Muscle layer of duodenum (tissue), 2 donors: ENCODE data around the gene ANO1.
A peak's percentile ranks its signal among the peaks of the same experiment; 100 is the strongest.

Experiments
- H3K27ac ChIP-seq: one replicate; pipeline ENCODE4 v1.7.0; 2013; ENCODE audit warnings: mild to moderate bottlenecking, low read length
- H3K27me3 ChIP-seq: one replicate; pipeline ENCODE4 v1.7.0; 2013; ENCODE audit warnings: low read depth, mild to moderate bottlenecking, control low read depth, low read length
- H3K36me3 ChIP-seq, 2 donors: one replicate each; pipeline ENCODE4 v1.7.0; 2013; ENCODE audit warnings: low read length in 2 of 2, control low read depth in 1 of 2, mild to moderate bottlenecking in 1 of 2; ENCODE audit not compliant: insufficient read depth in 2 of 2, control insufficient read depth in 1 of 2
- H3K4me1 ChIP-seq, 2 donors: one replicate each; pipeline ENCODE4 v1.7.0; 2013; ENCODE audit warnings: low read length in 2 of 2, mild to moderate bottlenecking in 2 of 2, control low read depth in 1 of 2, moderate library complexity in 1 of 2; ENCODE audit not compliant: insufficient read depth in 2 of 2, control insufficient read depth in 1 of 2
- H3K4me3 ChIP-seq, 2 donors: one replicate each; pipeline ENCODE4 v1.7.0; 2013; ENCODE audit warnings: low read length in 2 of 2, low read depth in 1 of 2, mild to moderate bottlenecking in 1 of 2
- H3K9me3 ChIP-seq, 2 donors: one replicate each; pipeline ENCODE4 v1.7.0; 2013; ENCODE audit warnings: low read length in 2 of 2, control low read depth in 1 of 2, mild to moderate bottlenecking in 1 of 2; ENCODE audit not compliant: control insufficient read depth in 1 of 2
- donor health status: healthy.

The ANO1 gene

GRCh38 chr11:70203751-70204465, 125.8 kb downstream of the ANO1 start:
- peak overlapping the region; percentile 89 to 97 for H3K4me3 ChIP-seq

GRCh38 chr11:70204466-70204799, 126.3 kb downstream of the ANO1 start:
- H3K9me3 ChIP-seq, result no peaks in the 10 kb centered on the region
- H3K27me3 ChIP-seq, result no peaks in the 10 kb centered on the region
- peak overlapping the region; percentile 98 for H3K27ac ChIP-seq
- peaks cover 18 to 42% of the 10 kb centered on the region in 2 donors for H3K36me3 ChIP-seq
- peaks cover 9 to 23% of the 10 kb centered on the region in 2 donors for H3K4me1 ChIP-seq
- peak overlapping the region; percentile 89 to 97 for H3K4me3 ChIP-seq

More at GRCh38 chr11:70203751-70204465, 125.8 kb downstream of the ANO1 start:
- peaks cover 9 to 23% of the 10 kb centered on the region in 2 donors for H3K4me1 ChIP-seq
- no peaks in the 10 kb centered on the region for H3K9me3 ChIP-seq
- H3K27ac ChIP-seq, result peak overlapping the region; percentile 98
- H3K36me3 ChIP-seq, result peaks cover 18 to 37% of the 10 kb centered on the region in 2 donors
- H3K27me3 ChIP-seq, result no peaks in the 10 kb centered on the region

DNA sequence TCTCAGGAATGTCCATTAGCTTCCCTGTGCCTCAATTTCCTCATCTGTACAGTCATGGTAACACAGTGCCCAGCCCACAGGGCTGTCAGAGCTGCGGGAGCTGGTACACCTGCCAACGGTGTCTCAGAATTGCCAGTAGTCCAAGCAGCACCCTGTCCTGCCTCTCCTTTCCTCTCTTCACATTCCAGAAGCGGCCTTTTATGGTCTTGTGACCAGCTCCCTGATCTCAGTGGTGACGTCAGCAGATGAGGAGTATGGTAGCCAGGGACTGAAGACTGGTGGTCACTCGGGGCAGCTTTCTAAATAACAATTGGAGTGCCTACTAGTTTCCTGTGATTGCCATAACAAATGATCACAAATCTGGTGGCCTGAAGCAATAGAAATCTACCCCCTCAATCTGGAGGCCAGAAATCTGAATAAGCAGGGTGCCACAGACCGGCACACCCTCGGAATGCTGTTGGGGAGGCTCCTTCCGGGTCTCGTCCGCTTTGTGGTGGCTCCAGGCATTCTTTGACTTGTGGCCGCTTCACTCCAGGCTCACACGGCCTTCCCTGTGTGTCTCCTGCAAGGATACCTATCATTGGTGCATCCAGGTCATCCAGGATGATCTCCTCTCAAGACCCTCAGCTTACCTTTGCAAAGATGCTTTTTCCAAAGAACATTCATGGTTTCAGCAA, 127.1 kb downstream of the ANO1 start:
- Histone ChIP-seq H3K9me3 (no peaks in the 10 kb centered on the region), H3K27ac (no peak overlapping the region), H3K4me3 (peak overlapping the region in 1 of 2 donors; percentile 97)

DNA sequence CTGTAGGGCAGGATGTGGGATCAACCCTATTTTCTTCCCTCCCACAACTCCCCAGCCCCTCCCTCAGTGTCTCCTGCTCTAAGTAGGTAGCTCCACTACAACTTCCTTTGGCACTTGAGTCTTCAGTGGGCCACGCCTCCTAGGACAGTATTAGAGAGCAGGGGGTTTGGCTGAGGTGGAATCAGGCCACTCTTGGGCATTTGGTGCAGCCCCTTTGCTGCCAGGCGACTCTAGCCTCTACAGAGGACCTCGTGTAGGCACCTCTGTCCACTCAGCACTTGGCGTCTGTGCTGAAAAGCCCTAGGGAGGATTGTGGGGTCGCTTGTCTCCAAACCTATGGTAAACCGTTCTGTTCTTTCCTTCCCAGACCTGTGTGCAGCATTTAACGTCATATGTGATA, 127.6 kb downstream of the ANO1 start:
- Histone ChIP-seq H3K27ac (no peak overlapping the region), H3K4me1 (peaks cover 9 to 23% of the 10 kb centered on the region in 2 donors)

More for the DNA sequence above, 127.1 kb downstream of the ANO1 start:
- no peaks in the 10 kb centered on the region for H3K27me3 ChIP-seq
- H3K36me3 ChIP-seq, result peaks cover 18 to 44% of the 10 kb centered on the region in 2 donors
- peaks cover 9 to 23% of the 10 kb centered on the region in 2 donors for H3K4me1 ChIP-seq

GRCh38 chr11:70206226-70206981, 128.3 kb downstream of the ANO1 start:
- H3K27me3 ChIP-seq, result no peaks in the 10 kb centered on the region
- no peak overlapping the region for H3K4me3 ChIP-seq
- H3K27ac ChIP-seq, result no peak overlapping the region
- peaks cover 18 to 44% of the 10 kb centered on the region in 2 donors for H3K36me3 ChIP-seq
- H3K4me1 ChIP-seq, result peaks cover 9 to 23% of the 10 kb centered on the region in 2 donors
- no peaks in the 10 kb centered on the region for H3K9me3 ChIP-seq

More for the DNA sequence above, 127.6 kb downstream of the ANO1 start:
- Histone ChIP-seq H3K9me3 (no peaks in the 10 kb centered on the region), H3K4me3 (no peak overlapping the region), H3K36me3 (peaks cover 18 to 44% of the 10 kb centered on the region in 2 donors), H3K27me3 (no peaks in the 10 kb centered on the region)

DNA sequence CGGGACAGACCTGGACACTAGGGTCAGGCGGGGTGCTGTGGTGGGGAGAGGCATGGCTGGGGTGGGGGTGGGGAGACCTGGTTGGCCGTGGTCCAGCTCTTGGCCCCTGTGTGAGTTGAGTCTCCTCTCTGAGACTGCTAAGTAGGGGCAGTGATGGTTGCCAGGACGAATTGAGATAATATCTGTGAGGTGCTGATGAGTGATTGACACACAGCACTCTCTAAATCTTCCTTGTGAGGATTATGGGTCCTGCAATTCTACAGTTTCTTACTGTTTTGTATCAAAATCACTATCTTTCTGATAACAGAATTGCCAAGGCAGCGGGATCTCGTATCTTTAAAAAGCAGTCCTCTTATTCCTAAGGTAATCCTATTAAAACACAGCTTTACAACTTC, 128.9 kb downstream of the ANO1 start:
- Histone ChIP-seq H3K4me3 (no peak overlapping the region), H3K9me3 (no peaks in the 10 kb centered on the region), H3K36me3 (peaks cover 18 to 44% of the 10 kb centered on the region in 2 donors), H3K4me1 (peaks cover 9 to 23% of the 10 kb centered on the region in 2 donors), H3K27ac (no peak overlapping the region), H3K27me3 (no peaks in the 10 kb centered on the region)

DNA sequence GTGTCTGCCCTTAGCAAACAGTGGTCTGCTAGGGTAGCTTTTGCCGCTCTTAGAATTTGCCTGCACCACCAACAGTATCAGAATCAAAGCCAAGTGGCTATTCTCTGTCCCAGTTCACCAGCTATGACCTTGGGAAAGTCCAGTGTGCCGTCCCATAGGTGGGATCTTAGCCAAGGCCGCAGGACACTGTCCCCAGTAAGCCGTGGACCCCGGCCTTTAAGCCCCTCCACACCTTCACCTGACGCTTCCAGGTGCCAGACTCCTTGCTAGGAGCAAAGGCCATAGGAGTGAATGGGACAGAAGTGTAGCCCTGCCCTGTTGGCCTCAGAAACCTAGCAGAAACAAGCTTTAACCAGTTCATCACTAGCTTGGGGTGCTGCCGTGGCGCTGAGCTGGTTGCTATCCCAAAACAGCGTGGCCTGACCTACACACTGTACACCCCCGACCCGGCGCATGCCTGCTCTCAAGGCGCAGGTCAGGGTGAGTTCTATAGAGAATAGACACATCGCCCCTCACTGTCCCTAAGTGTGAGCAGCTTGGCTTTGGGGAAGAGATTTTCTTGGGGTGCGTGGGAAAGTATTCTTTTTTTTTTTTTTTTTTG, 129.5 kb downstream of the ANO1 start:
- H3K4me3 ChIP-seq, result no peak overlapping the region
- peaks cover 18 to 44% of the 10 kb centered on the region in 2 donors for H3K36me3 ChIP-seq

GRCh38 chr11:70209391-70209912, 131.3 kb downstream of the ANO1 start:
- no peak overlapping the region for H3K27ac ChIP-seq
- H3K27me3 ChIP-seq, result no peaks in the 10 kb centered on the region
- H3K9me3 ChIP-seq, result no peaks in the 10 kb centered on the region
- no peak overlapping the region for H3K4me3 ChIP-seq
- peaks cover 18 to 36% of the 10 kb centered on the region in 2 donors for H3K36me3 ChIP-seq
- H3K4me1 ChIP-seq, result peaks cover 5 to 10% of the 10 kb centered on the region in 2 donors

More for the DNA sequence above, 129.5 kb downstream of the ANO1 start:
- Histone ChIP-seq H3K4me1 (peaks cover 9 to 20% of the 10 kb centered on the region in 2 donors), H3K27ac (no peak overlapping the region), H3K9me3 (no peaks in the 10 kb centered on the region), H3K27me3 (no peaks in the 10 kb centered on the region)

GRCh38 chr11:70210051-70210501, 132.0 kb downstream of the ANO1 start:
- Histone ChIP-seq H3K36me3 (peaks cover 18 to 36% of the 10 kb centered on the region in 2 donors), H3K4me1 (peaks cover 0 to 4% of the 10 kb centered on the region in 2 donors), H3K4me3 (no peak overlapping the region), H3K9me3 (no peaks in the 10 kb centered on the region), H3K27me3 (no peaks in the 10 kb centered on the region), H3K27ac (no peak overlapping the region)

DNA sequence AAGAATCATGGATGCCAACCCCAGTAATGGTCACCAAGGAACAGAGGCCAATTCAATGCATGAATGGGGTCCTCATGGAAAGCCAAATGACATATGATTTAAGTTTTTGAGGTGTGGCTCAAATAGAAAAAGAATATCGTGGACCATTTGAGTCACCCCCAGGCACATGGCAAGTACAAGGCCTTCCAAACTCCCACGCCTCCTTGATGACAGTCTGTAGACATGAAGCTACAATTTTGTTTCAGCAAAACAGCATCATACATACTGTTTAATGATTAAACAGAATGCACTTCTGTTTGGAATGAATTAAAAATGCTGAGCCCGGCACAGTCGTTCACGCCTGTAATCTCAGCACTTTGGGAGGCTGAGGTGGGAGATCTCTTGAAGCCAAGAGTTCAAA, 132.4 kb downstream of the ANO1 start:
- no peaks in the 10 kb centered on the region for H3K4me1 ChIP-seq
- no peaks in the 10 kb centered on the region for H3K9me3 ChIP-seq
- no peaks in the 10 kb centered on the region for H3K27me3 ChIP-seq
- no peak overlapping the region for H3K4me3 ChIP-seq
- peaks cover 18 to 36% of the 10 kb centered on the region in 2 donors for H3K36me3 ChIP-seq
- H3K27ac ChIP-seq, result no peak overlapping the region
